Neuronal stem cell (in vitro differentiated cells): ENCODE measurements around the gene SYTL1.

Experiments
- DNase-seq: peaks from one replicate; pipeline ENCODE4 v3.0.0-alpha.2; 2013; ENCODE audit warnings: low spot score
- H2AFZ ChIP-seq: one replicate; pipeline ENCODE4 v1.6.1; 2013; ENCODE audit warnings: mild to moderate bottlenecking, low read length, inconsistent platforms
- H2AK5ac ChIP-seq: 2 replicates; pipeline ENCODE4 v1.6.1; 2013; ENCODE audit warnings: low read depth, mild to moderate bottlenecking, inconsistent platforms, low read length, moderate library complexity, mixed read lengths
- H2BK120ac ChIP-seq: 2 replicates; pipeline ENCODE4 v1.6.1; 2013; ENCODE audit warnings: low read depth, mild to moderate bottlenecking, inconsistent platforms, low read length, moderate library complexity, mixed read lengths
- H2BK12ac ChIP-seq: one replicate; pipeline ENCODE4 v1.6.1; 2013; ENCODE audit warnings: low read length, inconsistent platforms
- H2BK15ac ChIP-seq: 2 replicates; pipeline ENCODE4 v1.6.1; 2013; ENCODE audit warnings: mild to moderate bottlenecking, low read length, inconsistent platforms, mixed read lengths
- H2BK5ac ChIP-seq: one replicate; pipeline ENCODE4 v1.6.1; 2013; ENCODE audit warnings: inconsistent platforms, mild to moderate bottlenecking, low read length, moderate library complexity
- H3K14ac ChIP-seq: one replicate; pipeline ENCODE4 v1.6.1; 2013; ENCODE audit warnings: low read length, inconsistent platforms
- H3K18ac ChIP-seq: 2 replicates; pipeline ENCODE4 v1.6.1; 2013; ENCODE audit warnings: low read length, inconsistent platforms
- H3K23ac ChIP-seq: 2 replicates; pipeline ENCODE4 v1.6.1; 2013; ENCODE audit warnings: low read depth, mild to moderate bottlenecking, mixed read lengths, low read length, inconsistent platforms; ENCODE audit not compliant: poor library complexity
- H3K27ac ChIP-seq: replicated peaks from 3 replicates; pipeline ENCODE4 v1.5.1; 2013; ENCODE audit warnings: low read length, inconsistent platforms
- H3K27me3 ChIP-seq, 3 experiments: 2 replicates each; pipeline ENCODE4 v1.6.1; 2013; ENCODE audit warnings: low read length in 3 of 3, mild to moderate bottlenecking in 2 of 3, inconsistent platforms in 1 of 3, low read depth in 1 of 3, mixed read lengths in 1 of 3, moderate library complexity in 1 of 3; ENCODE audit not compliant: control insufficient read depth in 3 of 3, insufficient read depth in 3 of 3
- H3K36me3 ChIP-seq, 2 donors: replicated peaks in 1 of 2; 2 replicates each; pipeline ENCODE4 v1.6.1; 2013; ENCODE audit warnings: low read length in 2 of 2; ENCODE audit not compliant: control insufficient read depth in 2 of 2, insufficient read depth in 2 of 2
- H3K4ac ChIP-seq: 2 replicates; pipeline ENCODE4 v1.6.1; 2013; ENCODE audit warnings: inconsistent platforms, mild to moderate bottlenecking, low read length, moderate library complexity
- H3K4me1 ChIP-seq, 2 donors: 1 replicate in 1 of 2; 2 replicates in 1 of 2; pipeline ENCODE4 v1.6.1; 2013; ENCODE audit warnings: low read length in 2 of 2, low read depth in 1 of 2; ENCODE audit not compliant: control insufficient read depth in 2 of 2, insufficient read depth in 1 of 2
- H3K4me2 ChIP-seq: one replicate; pipeline ENCODE4 v1.6.1; 2013; ENCODE audit warnings: mild to moderate bottlenecking, low read length, inconsistent platforms; ENCODE audit not compliant: insufficient read depth, poor library complexity, severe bottlenecking
- H3K4me3 ChIP-seq, 2 donors: 2 replicates each; pipeline ENCODE4 v1.5.1; 2013; ENCODE audit warnings: low read length in 2 of 2, mild to moderate bottlenecking in 2 of 2, inconsistent platforms in 1 of 2, moderate library complexity in 1 of 2
- H3K79me1 ChIP-seq: one replicate; pipeline ENCODE4 v1.6.1; 2013; ENCODE audit warnings: low read depth, mild to moderate bottlenecking, inconsistent platforms, low read length, moderate library complexity
- H3K9ac ChIP-seq: one replicate; pipeline ENCODE4 v1.6.1; 2013; ENCODE audit warnings: mild to moderate bottlenecking, low read depth, low read length, inconsistent platforms; ENCODE audit not compliant: poor library complexity
- H3K9me3 ChIP-seq, 2 donors: replicated peaks in 1 of 2; 2 replicates each; pipeline versions ENCODE3 to v1.6.1; 2013; ENCODE audit warnings: low read length in 2 of 2, mild to moderate bottlenecking in 2 of 2, inconsistent platforms in 1 of 2, low read depth in 1 of 2, mixed read lengths in 1 of 2, moderate library complexity in 1 of 2; ENCODE audit not compliant: control insufficient read depth in 2 of 2, insufficient read depth in 1 of 2
- H4K8ac ChIP-seq: one replicate; pipeline ENCODE4 v1.6.1; 2013; ENCODE audit warnings: low read depth, mild to moderate bottlenecking, inconsistent platforms, low read length, moderate library complexity
- H4K91ac ChIP-seq: one replicate; pipeline ENCODE4 v1.6.1; 2013; ENCODE audit warnings: low read length, low read depth, mild to moderate bottlenecking, inconsistent platforms; ENCODE audit not compliant: poor library complexity
- WGBS, 2 donors: extraction: QIAGEN DNeasy Blood & Tissue Kit; methylation state at CpG; one replicate each; pipeline ENCODE4 v1.1.7; 2013; ENCODE audit warnings: missing lambda C conversion rate in 2 of 2, mixed read lengths in 1 of 2; ENCODE audit not compliant: insufficient read length in 2 of 2, insufficient replicate concordance in 1 of 2; ENCODE audit errors: extremely low coverage in 2 of 2; 5-methylcytosine and 5-hydroxymethylcytosine counted together

The SYTL1 gene

GRCh38 chr1:27392778-27393635 lies 51.2 kb downstream of the SYTL1 start:
- DNase-seq: no peak
- Histone ChIP-seq H3K9me3 (no peaks in the 10 kb centered on the region), H3K4me1 (peaks cover 12 to 16% of the 10 kb centered on the region in 2 donors), H2BK5ac (peak overlapping the region; percentile 75), H3K23ac (peak overlapping the region; percentile 59), H2AK5ac (peak overlapping the region; percentile 85), H3K27me3 (peaks cover 0 to 24% (median 5%) of the 10 kb centered on the region in 3 experiments), H4K8ac (no peak overlapping the region), H3K14ac (no peak overlapping the region), H3K4me2 (peak overlapping the region; percentile 85), H3K18ac (peak overlapping the region; percentile 98), H3K79me1 (peaks cover 5% of the 10 kb centered on the region), H2BK120ac (no peak overlapping the region), H2BK12ac (peak overlapping the region; percentile 16), H3K27ac (no peak overlapping the region), H3K4me3 (peak overlapping the region; percentile 60 to 90), H2AFZ (peak overlapping the region; percentile 94), H2BK15ac (peak overlapping the region; percentile 54), H3K4ac (peak overlapping the region; percentile 17), H3K36me3 (no peaks in the 10 kb centered on the region), H3K9ac (peak overlapping the region; percentile 88), H4K91ac (no peak overlapping the region)
- WGBS, 2 donors: no CpG with 5 or more reads among the region's 30 CpGs

GRCh38 chr1:27393641-27394281 lies 51.9 kb downstream of the SYTL1 start:
- H2BK15ac ChIP-seq: peak overlapping the region; percentile 51
- no peak overlapping the region for H3K27ac ChIP-seq
- H4K91ac ChIP-seq: no peak overlapping the region
- H3K4me2 ChIP-seq: no peak overlapping the region
- peak overlapping the region; percentile 19 for H2BK5ac ChIP-seq
- H4K8ac ChIP-seq: no peak overlapping the region
- H3K79me1 ChIP-seq: peaks cover 5% of the 10 kb centered on the region
- H2AK5ac ChIP-seq: peak overlapping the region; percentile 85
- H3K14ac ChIP-seq: no peak overlapping the region
- DNase-seq: no peak
- H3K9me3 ChIP-seq: no peaks in the 10 kb centered on the region
- H3K23ac ChIP-seq: peak overlapping the region; percentile 59
- WGBS, 2 donors: no CpG with 5 or more reads among the region's 18 CpGs
- peak overlapping the region; percentile 17 for H3K4ac ChIP-seq
- peak overlapping the region; percentile 57 for H3K9ac ChIP-seq
- H3K4me1 ChIP-seq: peaks cover 16 to 21% of the 10 kb centered on the region in 2 donors
- no peak overlapping the region for H3K18ac ChIP-seq
- H2BK12ac ChIP-seq: peak overlapping the region; percentile 79
- H3K4me3 ChIP-seq: peak overlapping the region in 1 of 2 donors; percentile 60
- H3K36me3 ChIP-seq: no peaks in the 10 kb centered on the region
- no peak overlapping the region for H2AFZ ChIP-seq
- peaks cover 0 to 24% (median 5%) of the 10 kb centered on the region in 3 experiments for H3K27me3 ChIP-seq
- H2BK120ac ChIP-seq: no peak overlapping the region

- no peak overlapping the region for H2AFZ ChIP-seq
- no peak overlapping the region for H4K91ac ChIP-seq
- H3K4me2 ChIP-seq: no peak overlapping the region
- DNase-seq: no peak
- no peak overlapping the region for H3K4me3 ChIP-seq
- no peak overlapping the region for H2BK5ac ChIP-seq
- no peak overlapping the region for H3K27ac ChIP-seq
- H3K27me3 ChIP-seq: peaks cover 0 to 24% (median 5%) of the 10 kb centered on the region in 3 experiments
- H2BK15ac ChIP-seq: no peak overlapping the region
- H3K4me1 ChIP-seq: peaks cover 21 to 26% of the 10 kb centered on the region in 2 donors
- H3K14ac ChIP-seq: no peak overlapping the region
- H3K79me1 ChIP-seq: peaks cover 5% of the 10 kb centered on the region
- H3K9ac ChIP-seq: peak overlapping the region; percentile 57
- H3K9me3 ChIP-seq: no peaks in the 10 kb centered on the region
- no peaks in the 10 kb centered on the region for H3K36me3 ChIP-seq
- H3K23ac ChIP-seq: peak overlapping the region; percentile 27
- no peak overlapping the region for H3K18ac ChIP-seq
- WGBS, 2 donors: no CpG with 5 or more reads among the region's 9 CpGs
- H2BK120ac ChIP-seq: no peak overlapping the region
- H2AK5ac ChIP-seq: peak overlapping the region; percentile 85
- H4K8ac ChIP-seq: no peak overlapping the region
- no peak overlapping the region for H3K4ac ChIP-seq
- H2BK12ac ChIP-seq: peak overlapping the region; percentile 79
Measured at GRCh38 chr1:27394282-27394658, 52.4 kb downstream of the SYTL1 start.

- H4K91ac ChIP-seq: no peak overlapping the region
- no peak overlapping the region for H3K9ac ChIP-seq
- H3K79me1 ChIP-seq: peaks cover 5% of the 10 kb centered on the region
- H2BK120ac ChIP-seq: no peak overlapping the region
- no peak overlapping the region for H3K27ac ChIP-seq
- H3K14ac ChIP-seq: no peak overlapping the region
- no peak overlapping the region for H2BK15ac ChIP-seq
- H2BK5ac ChIP-seq: no peak overlapping the region
- H3K27me3 ChIP-seq: peaks cover 0 to 18% (median 5%) of the 10 kb centered on the region in 3 experiments
- H3K4ac ChIP-seq: no peak overlapping the region
- H2AK5ac ChIP-seq: no peak overlapping the region
- H2AFZ ChIP-seq: no peak overlapping the region
- H3K4me1 ChIP-seq: peaks cover 23 to 31% of the 10 kb centered on the region in 2 donors
- H3K36me3 ChIP-seq: no peaks in the 10 kb centered on the region
- H3K23ac ChIP-seq: no peak overlapping the region
- no peak overlapping the region for H3K4me3 ChIP-seq
- no peak for DNase-seq
- WGBS, 2 donors: no CpG with 5 or more reads among the region's 1 CpG
- no peak overlapping the region for H3K18ac ChIP-seq
- no peak overlapping the region for H2BK12ac ChIP-seq
- no peak overlapping the region for H3K4me2 ChIP-seq
- no peaks in the 10 kb centered on the region for H3K9me3 ChIP-seq
- no peak overlapping the region for H4K8ac ChIP-seq
Measured at GRCh38 chr1:27394925-27395324, 53.1 kb downstream of the SYTL1 start.
